DND-41 (cell line): ENCODE results near the gene ETS2.

Source experiments
- ATAC-seq: fragments of 200-7000 bp; cut with Tn5 transposase; 3 replicates; pipeline ENCODE4 v1.9.1; 2021; ENCODE audit warnings: low read depth; ENCODE audit not compliant: insufficient read depth
- DNase-seq: peaks from one replicate; pipeline ENCODE4 v3.0.0-alpha.2; 2020
- H2AFZ ChIP-seq: 2 replicates; pipeline ENCODE4 v1.6.0; 2012; ENCODE audit warnings: low read depth, low read length
- H3K27ac ChIP-seq: 2 replicates; pipeline ENCODE4 v1.5.1; 2012; ENCODE audit warnings: low read length, inconsistent platforms
- H3K27me3 ChIP-seq: fragments of 200-600 bp; sonication (generic); 2 replicates; pipeline ENCODE4 v1.6.0; 2012; ENCODE audit warnings: low read length, mild to moderate bottlenecking, inconsistent platforms; ENCODE audit not compliant: insufficient read depth, poor library complexity
- H3K36me3 ChIP-seq: 2 replicates; pipeline ENCODE4 v1.5.1; 2012; ENCODE audit warnings: low read length, inconsistent platforms; ENCODE audit not compliant: insufficient read depth
- H3K4me1 ChIP-seq: 2 replicates; pipeline ENCODE4 v1.5.1; 2012; ENCODE audit warnings: mild to moderate bottlenecking, low read length; ENCODE audit not compliant: insufficient read depth
- H3K4me2 ChIP-seq: 2 replicates; pipeline ENCODE4 v1.6.0; 2012; ENCODE audit warnings: mild to moderate bottlenecking, moderate library complexity, low read length, inconsistent platforms; ENCODE audit not compliant: insufficient read depth
- H3K4me3 ChIP-seq, 2 experiments: fragments of 200-600 bp in 1 of 2; shearing (Covaris generic) in 1 of 2; 2 replicates each; pipeline ENCODE4 v1.5.1; 2012 to 2016; ENCODE audit warnings: inconsistent platforms in 2 of 2, low read length in 2 of 2, mild to moderate bottlenecking in 2 of 2, low read depth in 1 of 2, moderate library complexity in 1 of 2
- H3K79me2 ChIP-seq: 2 replicates; pipeline ENCODE4 v1.6.0; 2012; ENCODE audit warnings: low read length, inconsistent platforms; ENCODE audit not compliant: insufficient read depth
- H3K9ac ChIP-seq: 2 replicates; pipeline ENCODE4 v1.6.0; 2012; ENCODE audit warnings: low read depth, mild to moderate bottlenecking, inconsistent platforms, low read length, moderate library complexity
- H3K9me3 ChIP-seq: 2 replicates; pipeline ENCODE4 v1.5.1; 2012; ENCODE audit warnings: low read length, moderate library complexity, mild to moderate bottlenecking, inconsistent platforms; ENCODE audit not compliant: insufficient read depth, severe bottlenecking
- H4K20me1 ChIP-seq: 2 replicates; pipeline ENCODE4 v1.6.0; 2012; ENCODE audit warnings: low read length; ENCODE audit not compliant: insufficient read depth
- EZH2 ChIP-seq: IDR thresholded peaks from 3 replicates; pipeline ENCODE4 v1.6.1; 2012; ENCODE audit warnings: borderline replicate concordance, low read depth, mild to moderate bottlenecking, moderate library complexity, low read length, inconsistent platforms; ENCODE audit not compliant: severe bottlenecking
- TF ChIP-seq, protein P1 (sequence below): IDR thresholded peaks from 2 replicates; pipeline ENCODE4 v1.5.1; 2012; ENCODE audit warnings: borderline replicate concordance, low read length, moderate library complexity, mild to moderate bottlenecking; ENCODE audit not compliant: poor library complexity, severe bottlenecking; ENCODE audit errors: extremely low read depth

The ETS2 gene

DNA sequence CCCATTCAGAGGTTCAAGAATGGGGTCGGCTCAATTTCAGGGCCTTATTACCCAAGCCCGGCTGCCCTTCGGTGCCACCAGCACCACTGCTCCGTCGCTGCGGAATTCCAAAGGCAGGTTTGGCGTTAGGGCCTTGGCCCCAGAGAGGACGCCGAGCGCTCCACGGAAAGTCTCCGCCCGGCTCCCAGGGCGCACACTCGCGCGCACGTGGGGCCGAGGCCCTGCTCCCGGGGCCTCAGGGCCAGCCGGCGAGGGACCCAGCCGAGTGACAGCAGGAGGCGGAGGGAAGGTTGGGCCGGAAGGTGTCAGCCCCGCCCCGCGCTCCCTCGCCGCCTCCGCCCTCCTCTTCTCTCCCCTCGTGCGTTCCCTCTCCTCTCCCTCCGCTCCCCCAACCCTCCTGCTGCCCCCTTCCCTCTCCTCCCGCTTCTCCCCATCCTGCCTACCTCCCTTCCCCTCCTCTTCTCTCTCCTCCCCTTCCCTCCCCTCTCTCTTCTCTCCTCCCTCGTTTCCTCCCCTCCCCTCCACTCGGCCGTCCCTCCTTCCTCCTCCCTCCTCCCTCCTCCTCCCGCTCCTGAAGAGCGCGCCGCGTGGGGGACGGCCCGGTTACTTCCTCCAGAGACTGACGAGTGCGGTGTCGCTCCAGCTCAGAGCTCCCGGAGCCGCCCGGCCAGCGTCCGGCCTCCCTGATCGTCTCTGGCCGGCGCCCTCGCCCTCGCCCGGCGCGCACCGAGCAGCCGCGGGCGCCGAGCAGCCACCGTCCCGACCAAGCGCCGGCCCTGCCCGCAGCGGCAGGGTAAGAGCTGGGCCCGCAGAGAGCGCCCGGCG is at the start of gene ETS2:
Gene ETS2, plus strand, starts transcription at position 602 of the 825 bp plus-strand sequence. CDS start 4,106 bp downstream, outside the sequence.
- no peak for TF ChIP-seq EZH2
- TF ChIP-seq, protein P1, sequence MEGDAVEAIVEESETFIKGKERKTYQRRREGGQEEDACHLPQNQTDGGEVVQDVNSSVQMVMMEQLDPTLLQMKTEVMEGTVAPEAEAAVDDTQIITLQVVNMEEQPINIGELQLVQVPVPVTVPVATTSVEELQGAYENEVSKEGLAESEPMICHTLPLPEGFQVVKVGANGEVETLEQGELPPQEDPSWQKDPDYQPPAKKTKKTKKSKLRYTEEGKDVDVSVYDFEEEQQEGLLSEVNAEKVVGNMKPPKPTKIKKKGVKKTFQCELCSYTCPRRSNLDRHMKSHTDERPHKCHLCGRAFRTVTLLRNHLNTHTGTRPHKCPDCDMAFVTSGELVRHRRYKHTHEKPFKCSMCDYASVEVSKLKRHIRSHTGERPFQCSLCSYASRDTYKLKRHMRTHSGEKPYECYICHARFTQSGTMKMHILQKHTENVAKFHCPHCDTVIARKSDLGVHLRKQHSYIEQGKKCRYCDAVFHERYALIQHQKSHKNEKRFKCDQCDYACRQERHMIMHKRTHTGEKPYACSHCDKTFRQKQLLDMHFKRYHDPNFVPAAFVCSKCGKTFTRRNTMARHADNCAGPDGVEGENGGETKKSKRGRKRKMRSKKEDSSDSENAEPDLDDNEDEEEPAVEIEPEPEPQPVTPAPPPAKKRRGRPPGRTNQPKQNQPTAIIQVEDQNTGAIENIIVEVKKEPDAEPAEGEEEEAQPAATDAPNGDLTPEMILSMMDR = peak; percentile 35
- DNase-seq = peak; percentile 97
- H2AFZ ChIP-seq = peak within 1 kb of the TSS; percentile 88
- peaks cover 36% of the 10 kb centered on the region for H3K36me3 ChIP-seq
- H3K4me3 ChIP-seq = peak within 1 kb of the TSS; percentile 52 to 62
- H3K4me1 ChIP-seq = peaks cover 48% of the 10 kb centered on the region
- peak within 1 kb of the TSS; percentile 77 for H3K9ac ChIP-seq
- H3K79me2 ChIP-seq = peaks cover 61% of the 10 kb centered on the region
- no peaks in the 10 kb centered on the region for H3K27me3 ChIP-seq
- H4K20me1 ChIP-seq = peaks cover 44% of the 10 kb centered on the region
- peak; percentile 83 for ATAC-seq
- peak within 1 kb of the TSS; percentile 94 for H3K27ac ChIP-seq
- H3K4me2 ChIP-seq = peak within 1 kb of the TSS; percentile 76
- H3K9me3 ChIP-seq = no peaks in the 10 kb centered on the region

DNA sequence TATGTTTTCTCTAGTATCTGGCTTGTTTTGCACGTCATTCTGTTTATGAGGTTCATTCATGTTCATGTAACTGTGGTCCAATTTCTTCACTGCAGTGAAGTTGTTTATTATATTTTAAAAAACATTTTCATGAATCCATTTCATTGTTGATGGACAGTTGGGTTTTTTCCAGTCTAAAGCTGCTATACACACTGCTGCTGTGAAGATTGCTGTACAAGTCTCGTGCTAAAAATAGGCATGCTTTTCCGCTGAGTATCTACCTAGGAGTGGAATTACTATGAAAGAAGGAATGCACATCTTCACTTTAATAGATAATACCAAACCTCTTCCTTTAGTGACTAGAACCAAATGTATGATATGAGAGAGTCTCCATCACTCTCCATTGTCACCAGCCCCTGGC is 49.0 kb upstream of the ETS2 start:
- Histone ChIP-seq H2AFZ (no peak overlapping the region), H3K36me3 (no peaks in the 10 kb centered on the region), H3K9me3 (no peaks in the 10 kb centered on the region), H3K9ac (no peak overlapping the region), H3K79me2 (no peaks in the 10 kb centered on the region), H4K20me1 (no peaks in the 10 kb centered on the region), H3K27ac (no peak overlapping the region), H3K4me2 (no peak overlapping the region), H3K27me3 (no peaks in the 10 kb centered on the region), H3K4me3 (no peak overlapping the region), H3K4me1 (no peaks in the 10 kb centered on the region)
- no peak for ATAC-seq
- DNase-seq = no peak
- TF ChIP-seq EZH2 = no peak
- TF ChIP-seq, protein P1 = no peak

DNA sequence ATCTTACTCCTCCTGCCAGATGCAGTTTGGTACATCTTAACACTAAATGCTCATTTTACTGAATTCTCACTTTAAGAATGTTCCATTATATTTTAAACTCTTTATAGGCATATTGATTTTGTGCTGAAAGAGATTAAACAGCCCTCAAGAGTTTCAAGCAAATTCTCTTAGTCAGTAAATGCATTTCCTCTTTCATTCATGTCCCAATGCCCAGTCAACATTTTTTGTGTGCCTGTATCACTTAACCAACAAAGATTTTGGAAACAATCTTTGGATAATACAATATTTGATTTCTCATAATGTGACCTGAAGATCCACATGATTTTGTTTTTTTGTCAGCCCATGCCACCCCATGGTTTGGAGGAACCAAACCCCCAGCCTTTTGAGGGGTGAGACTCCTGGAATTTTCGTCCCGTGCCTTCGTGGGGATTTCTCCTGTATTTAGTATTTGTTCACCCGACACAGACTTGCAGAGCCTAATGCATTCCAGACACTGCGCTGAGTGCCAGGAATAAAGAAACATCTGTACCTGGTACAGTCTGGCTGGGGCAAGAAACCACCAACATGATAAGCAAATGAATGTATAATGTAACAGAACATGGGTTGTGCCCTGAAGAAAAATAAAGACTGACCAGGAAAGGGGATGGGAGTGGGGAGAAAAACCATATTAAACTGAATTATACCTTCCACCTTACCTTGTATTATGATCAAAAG is 47.1 kb upstream of the ETS2 start:
- no peak overlapping the region for H3K27ac ChIP-seq
- TF ChIP-seq, protein P1 = no peak
- TF ChIP-seq EZH2 = no peak
- no peaks in the 10 kb centered on the region for H3K4me1 ChIP-seq
- H4K20me1 ChIP-seq = no peaks in the 10 kb centered on the region
- H3K36me3 ChIP-seq = no peaks in the 10 kb centered on the region
- no peak for ATAC-seq
- H3K9ac ChIP-seq = no peak overlapping the region
- H3K27me3 ChIP-seq = no peaks in the 10 kb centered on the region
- H3K4me3 ChIP-seq = no peak overlapping the region
- no peak overlapping the region for H3K4me2 ChIP-seq
- no peak overlapping the region for H2AFZ ChIP-seq
- H3K79me2 ChIP-seq = no peaks in the 10 kb centered on the region
- no peak for DNase-seq
- H3K9me3 ChIP-seq = no peaks in the 10 kb centered on the region
